ENCODE results near the gene ROBO1. TPM values are rescaled to one million over a fixed set of nuclear protein-coding genes. Genes with fewer than 3 reads are reported as not detected.
A peak's percentile ranks its signal among the peaks of the same experiment; 100 is the strongest.

The ROBO1 gene
- total RNA-seq, 1 donor from 2014 or later = 73.8 TPM

GRCh38 chr3:78749056-78749455, 1018.7 kb downstream of the ROBO1 start:
- H3K27me3 Mint-ChIP-seq (ENCODE audit: unreplicated experiment) = no peaks in the 10 kb centered on the region
- no peak overlapping the region for H3K4me3 Mint-ChIP-seq (ENCODE audit: unreplicated experiment)
- no peak for TF ChIP-seq CTCF (IDR thresholded peaks at IDR 0.05)
- peaks cover 8% of the 10 kb centered on the region for H3K36me3 Mint-ChIP-seq (ENCODE audit: unreplicated experiment)
- peaks cover 18% of the 10 kb centered on the region for H3K4me1 Mint-ChIP-seq (ENCODE audit: unreplicated experiment)
- no peak overlapping the region for H3K27ac Mint-ChIP-seq (ENCODE audit: unreplicated experiment)
- DNase-seq (ENCODE audit: extremely low spot score, unreplicated experiment) = no peak
- peaks cover 4% of the 10 kb centered on the region for H3K9me3 Mint-ChIP-seq (ENCODE audit: unreplicated experiment)

GRCh38 chr3:78745847-78746246, 1022.0 kb downstream of the ROBO1 start:
- no peak for DNase-seq (ENCODE audit: extremely low spot score, unreplicated experiment)
- Mint-ChIP-seq H3K4me1 (ENCODE audit: unreplicated experiment) (peaks cover 5% of the 10 kb centered on the region), H3K36me3 (ENCODE audit: unreplicated experiment) (peaks cover 14% of the 10 kb centered on the region), H3K4me3 (ENCODE audit: unreplicated experiment) (no peak overlapping the region), H3K9me3 (ENCODE audit: unreplicated experiment) (peaks cover 7% of the 10 kb centered on the region), H3K27ac (ENCODE audit: unreplicated experiment) (no peak overlapping the region), H3K27me3 (ENCODE audit: unreplicated experiment) (no peaks in the 10 kb centered on the region)
- TF ChIP-seq CTCF (IDR thresholded peaks at IDR 0.05) = no peak

- Mint-ChIP-seq H3K27ac (ENCODE audit: unreplicated experiment) (no peak overlapping the region), H3K4me1 (ENCODE audit: unreplicated experiment) (peaks cover 22% of the 10 kb centered on the region), H3K27me3 (ENCODE audit: unreplicated experiment) (no peaks in the 10 kb centered on the region), H3K36me3 (ENCODE audit: unreplicated experiment) (peaks cover 14% of the 10 kb centered on the region), H3K9me3 (ENCODE audit: unreplicated experiment) (peaks cover 7% of the 10 kb centered on the region), H3K4me3 (ENCODE audit: unreplicated experiment) (no peak overlapping the region)
- no peak for DNase-seq (ENCODE audit: extremely low spot score, unreplicated experiment)
- no peak for TF ChIP-seq CTCF (IDR thresholded peaks at IDR 0.05)
These were observed 1025.3 kb downstream of the ROBO1 start for GRCh38 chr3:78742491-78742890.

- DNase-seq (ENCODE audit: extremely low spot score, unreplicated experiment) = no peak
- H3K9me3 Mint-ChIP-seq (ENCODE audit: unreplicated experiment) = peaks cover 7% of the 10 kb centered on the region
- H3K27me3 Mint-ChIP-seq (ENCODE audit: unreplicated experiment) = no peaks in the 10 kb centered on the region
- TF ChIP-seq CTCF (IDR thresholded peaks at IDR 0.05) = no peak
- no peak overlapping the region for H3K27ac Mint-ChIP-seq (ENCODE audit: unreplicated experiment)
- no peak overlapping the region for H3K4me3 Mint-ChIP-seq (ENCODE audit: unreplicated experiment)
- H3K36me3 Mint-ChIP-seq (ENCODE audit: unreplicated experiment) = peaks cover 14% of the 10 kb centered on the region
- peaks cover 26% of the 10 kb centered on the region for H3K4me1 Mint-ChIP-seq (ENCODE audit: unreplicated experiment)
These were observed 1025.8 kb downstream of the ROBO1 start for GRCh38 chr3:78742041-78742440.

GRCh38 chr3:78741066-78741645, 1026.6 kb downstream of the ROBO1 start:
- Mint-ChIP-seq H3K27ac (ENCODE audit: unreplicated experiment) (no peak overlapping the region), H3K27me3 (ENCODE audit: unreplicated experiment) (no peaks in the 10 kb centered on the region), H3K36me3 (ENCODE audit: unreplicated experiment) (peaks cover 14% of the 10 kb centered on the region), H3K4me3 (ENCODE audit: unreplicated experiment) (no peak overlapping the region), H3K4me1 (ENCODE audit: unreplicated experiment) (peaks cover 34% of the 10 kb centered on the region), H3K9me3 (ENCODE audit: unreplicated experiment) (peaks cover 7% of the 10 kb centered on the region)
- no peak for DNase-seq (ENCODE audit: extremely low spot score, unreplicated experiment)
- peak; percentile 57 for TF ChIP-seq CTCF (IDR thresholded peaks at IDR 0.05)

All from osteocyte (in vitro differentiated cells).